HG02938 (cell line): ENCODE results near the gene FILIP1L.

ENCODE experiments used
- ATAC-seq: cut with Tn5 transposase; IDR thresholded peaks from one replicate; pipeline ENCODE4 v1.9.1; 2021; ENCODE audit warnings: mild to moderate bottlenecking, moderate library complexity; ENCODE audit not compliant: unreplicated experiment

Gene FILIP1L

DNA sequence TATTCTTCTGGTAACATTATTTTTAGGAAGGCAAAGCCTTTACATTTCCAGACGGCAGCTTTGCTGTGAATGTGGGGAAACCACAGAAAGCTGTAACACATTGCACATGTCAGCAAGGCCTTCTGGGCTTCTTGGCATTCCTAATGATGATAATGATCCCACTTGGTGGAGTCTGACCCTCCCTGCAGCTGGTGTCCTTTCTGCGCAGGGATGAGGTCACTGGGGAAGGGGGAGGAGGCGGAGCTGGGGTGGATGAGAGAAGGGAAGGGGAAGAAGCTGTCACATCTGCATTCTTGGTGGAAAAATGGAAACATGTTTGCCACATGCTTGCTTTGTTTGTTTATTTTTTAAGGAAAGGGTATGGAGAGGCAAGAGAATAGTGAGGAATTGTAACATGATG, 68.6 kb downstream of the FILIP1L start:
- no peak for ATAC-seq

DNA sequence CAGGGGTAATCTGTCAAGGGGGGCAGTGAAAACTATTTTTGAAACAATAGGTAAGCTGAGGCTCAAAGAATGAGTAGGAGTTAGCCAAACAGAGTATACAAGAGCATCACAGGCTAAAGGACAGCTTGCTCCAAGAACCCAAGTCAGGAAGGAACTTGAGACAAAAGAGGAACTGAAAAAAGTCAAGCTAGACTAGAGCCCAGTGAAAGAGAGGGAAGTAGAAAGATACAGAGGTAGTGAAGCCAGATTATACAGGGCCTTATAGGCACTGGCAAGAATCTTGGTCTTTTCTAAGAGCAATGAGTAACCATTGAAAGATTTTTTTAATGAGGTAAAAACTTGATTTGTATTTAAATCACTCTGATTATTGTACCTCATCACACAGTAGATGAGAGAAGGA, 69.9 kb downstream of the FILIP1L start:
- peak; percentile 84 for ATAC-seq

DNA sequence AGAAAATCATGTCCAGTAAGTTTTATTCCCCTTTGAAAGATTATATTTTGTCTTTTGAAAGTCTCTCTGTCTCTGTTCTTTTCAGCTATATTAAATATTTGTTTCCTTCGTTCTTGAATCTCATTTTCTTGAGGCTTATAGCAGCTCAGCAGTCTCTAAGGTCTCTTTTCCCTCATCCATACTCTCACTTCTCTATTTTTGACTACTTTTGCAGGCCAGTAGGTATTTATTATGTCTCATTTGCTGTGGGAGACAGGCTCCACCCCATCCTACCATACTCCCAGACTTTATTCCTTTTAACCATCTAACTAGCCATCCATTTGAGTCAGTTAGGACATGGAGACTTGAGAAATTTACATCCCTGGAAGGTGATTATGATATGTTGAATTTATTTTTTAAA, 71.0 kb downstream of the FILIP1L start:
- no peak for ATAC-seq

DNA sequence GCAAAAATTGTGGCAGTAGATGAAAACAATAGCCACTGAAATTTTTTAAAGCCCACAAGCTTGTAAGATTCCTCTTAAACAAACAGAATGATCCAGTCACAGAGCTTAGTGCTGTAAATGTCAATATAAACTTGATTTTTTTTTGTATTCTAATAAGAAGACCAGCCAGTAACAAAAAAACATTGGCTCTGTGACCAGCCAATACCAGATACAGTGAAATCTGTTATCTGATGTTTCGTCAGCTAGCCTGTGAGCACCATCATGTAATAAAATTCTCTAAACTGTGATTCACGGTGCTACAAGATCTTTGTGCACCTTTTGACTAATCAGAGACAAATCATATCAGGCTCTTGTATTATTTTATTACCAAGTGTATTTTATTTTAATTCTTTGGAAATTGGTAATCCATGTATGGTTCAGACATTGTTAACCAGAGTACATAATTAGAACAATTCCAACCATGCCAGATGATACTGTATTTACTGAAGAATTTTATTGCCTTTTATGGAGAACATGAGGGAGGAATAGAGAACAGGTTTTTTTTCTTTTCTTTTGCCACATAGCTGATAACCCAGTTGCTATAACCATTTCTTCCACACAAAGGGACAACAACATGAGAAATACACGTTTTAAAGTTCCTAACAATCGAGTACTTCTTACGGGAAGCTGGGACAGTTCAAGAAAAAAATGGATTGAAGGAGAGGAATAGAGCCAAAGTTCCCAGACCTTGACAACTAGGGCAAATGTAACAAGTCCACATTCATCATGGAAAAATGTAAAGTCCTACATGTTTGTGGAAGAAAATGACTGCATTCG, 71.9 kb downstream of the FILIP1L start:
- no peak for ATAC-seq

DNA sequence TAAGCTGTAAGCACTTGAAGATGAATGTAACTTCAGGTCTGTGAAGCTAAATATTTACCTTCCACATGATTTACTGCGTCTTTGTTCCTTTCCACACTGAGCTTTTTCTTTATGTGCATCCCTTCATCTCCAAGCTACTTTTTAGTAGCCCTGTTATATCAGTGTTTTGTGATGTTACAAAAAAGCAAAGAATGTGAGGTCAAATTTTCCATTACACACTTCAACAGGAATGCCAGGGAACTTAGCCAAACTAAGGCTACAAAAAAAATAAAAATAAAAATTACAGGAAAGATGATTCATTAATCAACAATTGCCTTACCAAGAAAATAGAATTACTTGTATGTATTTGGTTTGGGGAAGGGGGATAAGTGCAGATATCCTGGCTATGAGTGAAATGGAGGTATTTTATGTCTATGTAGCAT, 73.0 kb downstream of the FILIP1L start:
- ATAC-seq = no peak

DNA sequence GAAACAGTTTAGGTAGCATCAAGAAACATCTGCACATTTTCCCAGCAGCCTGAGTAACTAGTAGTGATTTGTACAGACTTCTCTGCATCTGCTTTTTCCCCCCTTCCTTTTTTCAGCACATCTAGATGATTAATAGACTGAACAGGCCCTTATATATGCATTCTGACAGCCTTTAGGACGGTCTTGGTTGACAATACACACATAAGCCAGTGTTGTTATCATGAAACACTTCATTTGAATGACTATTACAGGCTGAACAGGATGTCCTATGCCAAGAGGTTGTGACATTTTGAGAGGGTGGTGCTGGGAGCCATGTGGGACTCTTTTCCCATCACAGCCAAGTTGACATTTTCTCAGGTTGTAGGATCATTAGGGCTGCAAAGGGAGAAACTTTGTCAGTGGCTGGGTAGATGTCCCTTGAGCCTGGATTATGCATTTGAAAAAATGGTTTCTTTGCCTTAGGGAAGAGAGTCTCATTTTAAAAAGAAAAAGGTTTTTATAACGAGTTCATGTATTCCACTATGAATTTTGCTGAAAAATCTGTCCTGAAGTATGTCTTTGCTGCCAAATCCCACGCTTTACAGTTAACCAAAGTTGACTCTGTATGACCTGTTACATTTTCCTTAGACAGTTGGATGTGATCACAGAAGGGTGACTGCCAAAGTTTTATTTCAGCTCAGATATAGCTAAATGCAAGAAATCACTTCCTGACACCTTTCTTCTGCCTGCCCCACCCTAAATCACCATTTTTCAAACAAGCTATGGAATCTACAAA, 73.7 kb downstream of the FILIP1L start:
- no peak for ATAC-seq

DNA sequence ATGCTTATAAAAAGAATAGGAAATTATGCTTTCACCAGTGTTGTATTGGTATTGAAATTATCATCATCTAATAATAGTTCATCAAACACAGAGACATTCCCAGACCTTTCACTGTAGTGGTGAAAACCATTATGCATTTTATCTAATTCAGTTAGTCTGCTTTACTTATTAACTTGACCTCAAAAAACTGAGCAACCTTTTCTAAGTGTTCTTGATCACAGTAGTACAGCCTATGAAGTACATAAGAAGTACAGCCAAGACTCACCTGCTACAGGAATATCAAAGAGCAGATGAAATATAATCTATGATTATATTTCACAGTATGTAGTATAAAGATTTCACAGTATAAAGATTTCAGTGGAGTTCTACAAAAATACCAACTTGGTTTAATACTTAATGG, 75.2 kb downstream of the FILIP1L start:
- ATAC-seq = no peak

DNA sequence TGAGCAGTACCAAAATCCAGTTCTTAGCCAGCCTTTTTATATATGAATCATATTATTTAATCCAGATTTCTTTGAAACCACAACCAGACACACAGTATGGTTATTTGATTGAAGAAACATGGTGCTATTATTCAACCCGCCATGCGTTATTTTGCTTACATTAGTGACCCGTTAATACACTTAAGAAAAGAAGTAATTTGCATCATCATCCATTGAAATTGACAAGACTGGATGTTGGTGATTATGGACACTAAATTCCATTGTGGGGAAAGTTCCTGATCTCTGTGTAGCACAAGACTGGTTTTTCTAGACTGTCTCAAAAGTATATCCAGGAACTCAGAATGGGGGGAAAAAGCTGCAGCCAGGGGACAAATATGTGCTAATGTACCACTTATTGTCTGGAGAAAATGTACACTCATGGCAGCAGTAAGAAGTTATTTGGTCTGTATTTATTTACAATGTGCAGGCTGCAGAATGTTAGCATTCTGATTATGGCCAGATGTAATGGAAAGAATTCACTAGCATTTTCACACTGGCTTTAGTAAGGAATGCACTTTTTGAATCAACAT, 80.3 kb downstream of the FILIP1L start:
- ATAC-seq = no peak

DNA sequence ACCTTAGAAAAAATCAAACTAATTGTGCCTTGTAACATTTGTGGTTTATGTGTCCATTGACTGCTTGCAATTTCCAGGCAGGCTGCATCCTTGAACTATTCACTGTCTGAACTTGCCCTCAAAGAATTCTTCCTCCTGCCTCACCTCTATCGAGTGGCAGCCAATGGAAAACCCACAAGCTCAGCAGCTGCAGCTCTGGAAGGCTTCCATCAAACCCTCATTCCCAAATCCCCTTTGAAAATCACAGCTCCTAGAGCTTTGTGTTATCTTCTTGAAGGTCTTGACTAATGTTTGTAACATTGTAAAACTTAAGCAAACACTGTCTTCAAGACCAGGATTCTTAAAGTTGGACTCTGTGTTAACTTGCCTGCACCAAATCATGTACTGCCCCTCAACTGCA, 81.1 kb downstream of the FILIP1L start:
- ATAC-seq = no peak

DNA sequence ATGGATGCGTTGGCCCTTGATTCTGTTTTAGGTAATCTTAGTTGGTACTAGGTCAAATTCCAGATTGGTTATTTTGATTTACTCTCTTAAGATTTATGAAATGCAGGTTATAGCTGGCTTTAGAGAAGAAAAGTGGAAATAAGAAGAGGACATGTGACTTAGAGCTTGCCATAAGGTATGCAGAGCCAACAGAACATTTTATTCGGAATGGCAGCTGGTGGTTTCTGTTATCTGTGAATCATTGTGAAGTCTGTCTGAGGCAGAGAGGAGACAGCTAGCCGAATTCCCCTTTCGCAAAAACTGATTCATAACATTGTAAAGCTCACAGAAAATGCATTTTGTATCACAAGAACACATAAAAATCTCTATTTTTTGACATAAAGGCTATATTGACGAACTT, 82.1 kb downstream of the FILIP1L start:
- ATAC-seq = no peak

DNA sequence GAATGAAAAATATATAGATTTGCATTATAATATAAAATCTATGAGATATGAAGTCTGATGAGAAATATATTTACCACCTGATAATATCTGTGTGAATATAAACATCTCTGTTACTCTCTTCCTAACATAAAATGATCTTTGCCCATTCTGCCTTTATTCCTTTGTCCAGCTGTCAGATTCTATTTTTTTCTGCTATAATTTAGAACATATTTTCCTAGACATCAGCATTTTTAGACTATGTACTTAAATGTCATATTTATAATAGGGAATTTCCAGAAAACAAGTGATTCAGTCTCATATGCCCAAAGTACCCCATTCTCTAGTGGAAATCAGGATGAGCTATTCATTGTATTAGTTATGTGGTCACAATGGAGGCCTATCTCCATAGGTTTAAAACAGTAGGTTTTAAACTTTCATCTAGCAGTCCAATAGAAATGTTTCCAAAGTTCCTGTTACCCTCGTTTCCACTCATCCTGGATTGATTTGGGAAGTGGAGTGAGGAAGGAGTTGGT, 83.3 kb downstream of the FILIP1L start:
- ATAC-seq = no peak

DNA sequence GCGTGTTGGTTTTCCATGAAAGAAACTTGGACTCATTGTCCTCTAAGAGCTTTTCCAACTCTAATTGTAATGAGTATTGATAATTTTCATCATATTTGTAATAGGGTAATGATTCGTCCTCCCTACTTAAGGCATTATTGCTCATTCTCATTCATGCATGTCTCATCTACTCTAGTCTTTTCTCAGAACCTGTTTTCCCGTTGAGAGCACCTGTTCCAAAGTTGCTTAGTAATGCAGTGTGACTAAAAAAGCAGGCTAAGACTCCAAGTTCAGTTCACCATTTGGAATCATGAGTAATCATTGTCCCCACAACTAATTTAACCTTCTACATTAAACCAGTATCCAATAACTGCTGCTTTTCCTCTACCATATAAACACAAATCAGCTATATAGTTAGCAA, 84.0 kb downstream of the FILIP1L start:
- ATAC-seq = no peak

DNA sequence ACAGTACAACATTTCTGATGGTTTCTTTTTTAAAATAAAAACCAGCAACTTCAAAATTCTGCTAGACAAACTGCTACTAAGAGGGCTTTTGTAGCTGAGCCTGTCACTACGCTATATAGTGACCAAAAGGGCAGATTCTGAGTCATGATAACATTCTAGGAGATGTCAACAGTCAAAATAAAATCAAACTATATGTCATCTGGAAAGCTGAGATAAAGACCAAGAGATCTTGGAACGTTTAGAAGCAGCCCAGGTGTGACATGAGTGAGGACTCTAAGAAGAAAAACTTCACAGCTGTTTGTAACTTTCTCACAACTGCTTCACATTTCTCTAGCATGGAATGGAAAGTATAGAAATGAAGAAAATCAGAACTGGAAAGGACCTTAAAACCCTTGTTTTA, 84.6 kb downstream of the FILIP1L start:
- ATAC-seq = peak; percentile 47

DNA sequence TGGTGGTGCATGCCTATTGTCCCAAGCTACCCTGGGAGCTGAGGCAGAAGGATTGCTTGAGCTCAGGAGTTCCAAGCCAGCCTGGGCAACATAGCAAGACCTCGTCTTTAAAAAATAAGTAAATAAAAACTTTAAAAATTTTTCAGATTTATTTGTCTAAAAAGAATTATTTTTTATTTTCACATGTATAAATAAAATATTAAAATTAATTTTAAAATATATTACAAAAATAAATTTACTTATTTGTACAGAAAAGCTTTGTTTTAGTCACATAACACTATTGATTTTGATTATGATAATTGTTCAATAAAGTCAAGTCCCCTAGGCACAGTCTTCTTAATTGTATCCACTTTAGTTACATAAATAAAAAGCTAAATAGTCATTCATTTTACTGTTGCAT, 85.2 kb downstream of the FILIP1L start:
- ATAC-seq = no peak

DNA sequence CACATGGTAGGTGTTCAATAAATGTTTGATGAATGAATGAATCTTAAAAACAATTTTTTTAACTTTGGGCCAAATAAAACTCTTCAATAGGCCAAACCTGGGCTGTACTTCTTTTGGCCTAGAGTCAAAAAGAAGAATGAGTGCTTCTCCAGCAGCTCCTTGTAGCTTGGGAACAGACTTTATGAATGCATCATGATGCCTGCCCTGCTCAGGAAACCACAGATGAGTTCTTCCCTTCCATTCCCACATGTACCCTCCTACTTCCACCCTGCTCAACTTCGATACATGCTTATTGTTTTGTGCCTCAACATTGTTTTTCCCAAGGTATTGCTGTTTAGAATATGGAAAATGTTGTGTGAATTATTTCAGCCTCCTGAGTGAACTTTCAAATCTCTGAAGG, 87.0 kb downstream of the FILIP1L start:
- no peak for ATAC-seq

DNA sequence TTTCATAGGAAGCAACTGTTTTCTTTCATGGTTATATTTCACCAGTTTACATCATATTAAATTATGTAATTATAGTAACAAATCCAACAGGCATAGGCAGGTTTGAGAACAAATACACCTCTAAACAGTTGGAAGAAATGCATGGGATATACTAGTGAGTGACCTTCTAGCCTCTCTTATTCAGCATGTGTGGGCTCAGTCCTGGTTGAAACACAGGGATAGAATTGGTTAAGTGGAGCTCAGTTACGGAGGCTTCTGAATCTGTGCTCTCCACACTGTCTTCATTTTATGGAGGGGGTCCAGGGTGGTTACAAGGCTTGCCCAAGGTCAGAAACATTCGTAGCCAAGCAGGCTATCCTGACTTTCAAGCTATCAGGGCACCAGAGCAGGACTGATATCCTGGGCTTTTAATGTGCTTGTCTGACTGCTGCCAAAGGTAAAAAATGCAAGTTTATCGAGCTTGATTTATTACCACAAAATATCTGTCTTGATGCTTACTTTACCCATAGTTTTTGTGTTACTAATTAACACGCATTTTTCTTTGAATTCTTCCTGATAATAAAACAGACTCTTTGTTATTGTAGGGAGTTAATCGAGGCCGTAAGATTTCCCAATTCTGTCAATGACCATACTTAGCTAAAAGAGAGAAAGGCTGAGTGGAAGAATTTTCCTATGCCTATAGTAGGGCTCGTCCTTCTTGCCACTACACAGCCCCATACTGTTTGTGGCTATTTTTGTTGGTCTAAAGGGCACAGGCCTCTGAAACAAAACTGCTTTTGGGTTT, 89.6 kb downstream of the FILIP1L start:
- no peak for ATAC-seq

DNA sequence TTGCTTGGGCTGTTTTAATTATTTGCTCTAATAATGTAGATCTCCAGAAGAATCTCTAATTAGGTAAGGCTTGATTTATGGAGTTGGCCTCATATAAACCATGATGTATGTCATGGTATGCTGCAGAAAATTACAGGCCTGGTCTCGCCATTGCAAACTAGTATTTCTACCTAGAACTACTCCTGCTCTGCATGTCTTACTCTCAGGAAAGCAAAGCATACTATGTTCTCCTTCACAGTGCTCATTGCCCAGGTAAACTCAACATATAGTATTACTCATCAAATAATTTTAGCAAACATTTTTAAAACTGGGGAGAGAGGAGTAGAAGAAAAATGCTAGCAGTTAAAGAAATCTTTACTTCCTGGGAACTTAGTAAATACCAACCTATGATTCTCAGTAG, 90.7 kb downstream of the FILIP1L start:
- ATAC-seq = no peak

DNA sequence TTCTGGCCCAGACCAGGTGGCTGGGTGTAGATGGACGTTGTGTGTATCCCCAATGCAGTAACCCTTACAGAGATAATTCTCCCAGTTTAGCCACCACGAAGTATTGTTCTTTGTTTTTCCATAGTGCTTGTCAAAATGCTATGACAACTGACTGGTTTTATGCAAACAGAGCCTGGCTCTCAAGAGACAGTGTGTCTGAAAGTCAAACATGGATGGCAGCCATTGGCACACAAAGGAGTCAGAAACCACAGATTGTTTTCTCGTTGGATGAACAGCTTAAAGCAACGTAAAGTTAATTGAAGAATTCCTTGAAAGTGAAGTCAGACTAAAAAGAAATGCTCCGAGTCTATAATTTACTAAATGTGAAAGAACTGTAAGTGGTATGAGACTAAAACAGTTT, 91.2 kb downstream of the FILIP1L start:
- no peak for ATAC-seq

DNA sequence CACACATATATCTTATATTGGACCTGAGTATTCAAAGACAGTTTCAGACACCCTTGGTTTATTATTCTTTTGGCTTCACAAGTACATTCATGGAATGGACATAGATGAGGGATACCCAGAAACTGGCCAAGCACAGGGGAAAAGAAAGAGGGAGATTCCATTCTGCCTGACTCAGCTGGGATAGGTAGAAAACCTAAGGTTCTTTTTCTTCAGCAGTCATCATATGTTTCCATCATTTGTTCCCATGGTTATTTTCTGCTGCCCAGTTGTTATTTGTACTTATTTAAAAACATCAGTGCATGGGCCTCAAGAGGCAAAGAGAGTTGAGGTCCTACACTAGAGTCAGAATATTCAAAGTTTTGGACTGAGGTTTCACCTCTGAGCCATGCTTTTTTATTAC, 91.8 kb downstream of the FILIP1L start:
- ATAC-seq = no peak

DNA sequence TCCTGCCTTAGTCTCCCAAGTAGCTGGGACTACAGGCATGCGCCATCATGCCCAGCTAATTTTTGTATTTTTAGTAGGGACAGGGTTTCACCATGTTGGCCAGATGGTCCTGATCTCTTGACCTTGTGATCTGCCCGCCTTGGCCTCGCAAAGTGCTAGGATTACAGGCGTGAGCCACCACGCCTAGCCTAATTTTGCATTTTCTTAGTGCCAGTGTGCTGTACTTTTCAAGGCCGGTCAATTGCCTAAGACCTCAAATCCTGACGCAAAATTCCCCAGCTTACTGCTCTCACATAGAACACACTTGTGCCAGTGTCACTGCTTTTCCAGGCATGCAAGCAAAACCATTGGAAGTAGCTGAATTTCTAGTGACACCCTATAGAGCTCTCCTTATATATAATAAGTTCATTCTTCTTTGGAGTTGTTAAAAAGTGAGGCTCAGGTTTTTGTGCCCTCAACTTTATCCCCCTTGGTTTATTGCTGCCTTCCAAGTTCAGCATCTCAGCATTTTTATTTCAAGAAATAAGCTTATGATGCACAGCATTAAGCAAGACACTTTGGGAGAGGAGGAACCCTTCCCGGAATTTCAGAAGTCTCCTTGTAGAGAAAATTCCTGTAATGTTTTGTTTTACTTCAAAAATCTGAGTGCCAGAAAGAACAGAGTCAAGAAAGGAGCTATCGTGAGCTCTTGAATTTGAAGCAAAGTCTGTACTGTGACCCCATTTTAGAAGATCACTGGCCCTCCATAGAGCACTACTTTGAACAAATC, 93.2 kb downstream of the FILIP1L start:
- ATAC-seq = no peak
